Breast epithelium (tissue), 4 donors: Measurements from ENCODE around the gene MRTFA. TPM values are rescaled to one million over a fixed set of nuclear protein-coding genes. Genes with fewer than 3 reads are reported as not detected.

Source experiments
- DNase-seq, 2 donors: peaks; one replicate each; pipeline ENCODE4 v3.0.0-alpha.2; 2019; ENCODE audit warnings: low spot score in 2 of 2
- H3K27ac ChIP-seq, 2 donors: fragments of 200-600 bp; sonication (generic) in 1 of 2; one replicate each; pipeline ENCODE4 v1.5.1; 2016 to 2019; ENCODE audit warnings: mild to moderate bottlenecking in 1 of 2
- H3K27me3 ChIP-seq, 2 donors: fragments of 200-600 bp; sonication (generic) in 1 of 2; one replicate each; pipeline versions ENCODE4 v1.5.1 to v1.6.0; 2017 to 2019; ENCODE audit warnings: control low read depth in 1 of 2, mild to moderate bottlenecking in 1 of 2
- H3K36me3 ChIP-seq: fragments of 200-600 bp; one replicate; pipeline ENCODE4 v1.5.1; 2019
- H3K4me1 ChIP-seq, 2 donors: fragments of 200-600 bp; sonication (generic); one replicate each; pipeline ENCODE4 v1.5.1; 2016 to 2019; ENCODE audit warnings: control low read depth in 1 of 2
- H3K4me3 ChIP-seq, 3 donors: fragments of 200-600 bp; sonication (generic); 1 replicate in 2 of 3; 2 replicates in 1 of 3; pipeline ENCODE4 v1.5.1; 2016 to 2019; ENCODE audit warnings: mild to moderate bottlenecking in 3 of 3, moderate library complexity in 2 of 3
- H3K9me3 ChIP-seq, 2 donors: fragments of 200-600 bp; sonication (generic) in 1 of 2; one replicate each; pipeline ENCODE4 v1.5.1; 2016 to 2019; ENCODE audit warnings: control low read depth in 1 of 2
- CTCF ChIP-seq, 3 donors: fragments of 450-650 bp; IDR thresholded peaks; one replicate each; pipeline ENCODE4 v1.5.1; 2016 to 2017; ENCODE audit warnings: antibody characterized with exemption in 3 of 3, mild to moderate bottlenecking in 3 of 3, moderate library complexity in 3 of 3
- POLR2A ChIP-seq: fragments of 450-650 bp; IDR thresholded peaks from one replicate; pipeline ENCODE4 v1.6.1; 2016; ENCODE audit warnings: antibody characterized with exemption, mild to moderate bottlenecking, moderate library complexity
- POLR2AphosphoS5 ChIP-seq, 3 donors: sonication (generic); formaldehyde crosslinking; IDR thresholded peaks; one replicate each; pipeline ENCODE4 v1.6.1; 2017; ENCODE audit warnings: antibody characterized with exemption in 3 of 3
- intact Hi-C: fragments of 100-400 bp; cut with DNase I; formaldehyde crosslinking; loops from one replicate; pipeline ENCODE4 v1.15.1; 2023; ENCODE audit warnings: low total_unique reads
- total RNA-seq, 3 donors: library from RNA; depleted of rRNA; stranded (reverse); fragments of >200 nt; gene quantifications; one replicate each; pipeline ENCODE4 v1.1.0, GENCODE V29; 2016

Gene MRTFA
- total RNA-seq, 3 donors from 2014 or later: 47.0 to 69.2 (median 65.7) TPM

- Histone ChIP-seq H3K36me3 (no peaks in the 10 kb centered on the region), H3K9me3 (no peaks in the 10 kb centered on the region), H3K27ac (peak overlapping the region; percentile 70 to 76), H3K4me1 (peaks cover 0 to 12% of the 10 kb centered on the region in 2 donors), H3K27me3 (no peaks in the 10 kb centered on the region), H3K4me3 (peak overlapping the region in 2 of 3 donors; percentile 28 to 43)
- intact Hi-C loops: no loop called here
- DNase-seq: no peak
- peak; percentile 75 to 83 (median 79) for TF ChIP-seq CTCF (IDR thresholded peaks at IDR 0.05)
- no peak for TF ChIP-seq POLR2AphosphoS5 (IDR thresholded peaks at IDR 0.05)
- no peak for TF ChIP-seq POLR2A
Measured at GRCh38 chr22:40436505-40437431, 199.8 kb downstream of the MRTFA start.

- H3K27ac ChIP-seq: no peak overlapping the region
Measured at GRCh38 chr22:40434745-40435144, 201.8 kb downstream of the MRTFA start.

GRCh38 chr22:40434106-40434505, 202.4 kb downstream of the MRTFA start:
- intact Hi-C loops: no loop called here
- no peak for TF ChIP-seq POLR2A
- no peak for TF ChIP-seq CTCF (IDR thresholded peaks at IDR 0.05)
- TF ChIP-seq POLR2AphosphoS5 (IDR thresholded peaks at IDR 0.05): no peak
- DNase-seq: no peak
- no peaks in the 10 kb centered on the region for H3K36me3 ChIP-seq
- no peaks in the 10 kb centered on the region for H3K27me3 ChIP-seq
- H3K9me3 ChIP-seq: no peaks in the 10 kb centered on the region
- H3K4me1 ChIP-seq: peaks cover 0 to 10% of the 10 kb centered on the region in 2 donors
- H3K4me3 ChIP-seq: no peak overlapping the region
- H3K27ac ChIP-seq: no peak overlapping the region

More at GRCh38 chr22:40434745-40435144, 201.8 kb downstream of the MRTFA start:
- Histone ChIP-seq H3K36me3 (no peaks in the 10 kb centered on the region), H3K27me3 (no peaks in the 10 kb centered on the region), H3K9me3 (no peaks in the 10 kb centered on the region), H3K4me1 (peaks cover 0 to 10% of the 10 kb centered on the region in 2 donors), H3K4me3 (no peak overlapping the region)
- intact Hi-C loops: no loop called here
- DNase-seq: no peak
- no peak for TF ChIP-seq POLR2AphosphoS5 (IDR thresholded peaks at IDR 0.05)
- TF ChIP-seq POLR2A: no peak
- TF ChIP-seq CTCF (IDR thresholded peaks at IDR 0.05): no peak

- Histone ChIP-seq H3K27me3 (no peaks in the 10 kb centered on the region), H3K36me3 (no peaks in the 10 kb centered on the region), H3K27ac (no peak overlapping the region), H3K9me3 (no peaks in the 10 kb centered on the region), H3K4me1 (peaks cover 0 to 10% of the 10 kb centered on the region in 2 donors), H3K4me3 (no peak overlapping the region)
- TF ChIP-seq CTCF (IDR thresholded peaks at IDR 0.05) (no peak), POLR2AphosphoS5 (IDR thresholded peaks at IDR 0.05) (no peak), POLR2A (no peak)
- intact Hi-C loops: no loop called here
- no peak for DNase-seq
Measured at GRCh38 chr22:40433416-40434090, 203.0 kb downstream of the MRTFA start.

GRCh38 chr22:40432625-40433024, 203.9 kb downstream of the MRTFA start:
- no peak overlapping the region for H3K4me3 ChIP-seq
- intact Hi-C loops: no loop called here
- DNase-seq: no peak

More at GRCh38 chr22:40432625-40433024, 203.9 kb downstream of the MRTFA start:
- peak overlapping the region in 1 of 2 donors; percentile 5 for H3K27ac ChIP-seq
- H3K36me3 ChIP-seq: no peaks in the 10 kb centered on the region
- TF ChIP-seq CTCF (IDR thresholded peaks at IDR 0.05) (no peak), POLR2A (no peak)
- peaks cover 0 to 10% of the 10 kb centered on the region in 2 donors for H3K4me1 ChIP-seq
- no peaks in the 10 kb centered on the region for H3K9me3 ChIP-seq
- H3K27me3 ChIP-seq: no peaks in the 10 kb centered on the region
